GM18909 (cell line): ENCODE data around the gene MYCBP2.

Source experiments
- ATAC-seq: cut with Tn5 transposase; IDR thresholded peaks from one replicate; pipeline ENCODE4 v1.9.1; 2021; ENCODE audit warnings: mild to moderate bottlenecking; ENCODE audit not compliant: unreplicated experiment, poor library complexity

The MYCBP2 gene

DNA sequence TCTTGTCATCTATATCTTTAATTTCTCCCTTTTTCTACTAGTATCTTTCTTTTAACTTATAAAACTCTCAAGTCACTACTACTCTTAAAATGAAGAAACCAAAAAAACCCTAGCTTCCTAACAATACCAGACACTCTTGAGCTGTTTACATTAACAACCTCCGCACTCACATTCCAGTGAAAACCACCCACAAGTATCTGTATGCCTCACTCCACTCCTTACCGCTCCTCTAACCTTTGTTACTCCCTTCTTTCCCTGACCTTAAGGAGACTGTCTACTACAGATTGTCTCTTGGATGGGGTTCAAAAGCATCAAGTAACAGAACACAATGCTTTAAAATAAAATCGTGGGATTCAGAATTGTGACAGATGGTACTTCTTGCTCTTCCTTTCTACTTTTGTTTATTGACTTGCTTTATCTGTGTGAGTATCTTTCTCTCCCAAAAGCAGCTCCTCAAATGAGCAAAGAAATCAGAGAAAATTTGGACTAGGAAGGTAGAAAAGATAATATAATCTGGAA lies 189.9 kb downstream of the MYCBP2 start:
- no peak for ATAC-seq

DNA sequence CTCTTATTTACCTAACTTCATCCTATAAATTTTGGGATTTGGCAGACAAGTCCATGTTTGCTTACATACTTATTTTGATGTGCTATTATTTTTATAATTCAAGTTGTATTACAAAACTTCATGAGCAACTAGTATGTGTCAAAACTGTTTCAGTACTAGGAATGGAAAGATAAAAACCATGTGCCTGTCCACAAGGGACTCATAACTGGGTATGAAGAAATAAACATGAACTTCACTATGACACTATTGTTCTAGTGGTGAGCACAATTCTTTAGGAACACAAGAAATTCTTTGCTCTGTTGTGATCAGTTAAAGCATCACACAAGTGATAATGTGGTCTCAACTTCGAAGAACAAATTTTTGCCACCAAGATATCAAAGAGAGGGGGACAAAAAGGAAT lies 202.5 kb downstream of the MYCBP2 start:
- ATAC-seq: no peak

DNA sequence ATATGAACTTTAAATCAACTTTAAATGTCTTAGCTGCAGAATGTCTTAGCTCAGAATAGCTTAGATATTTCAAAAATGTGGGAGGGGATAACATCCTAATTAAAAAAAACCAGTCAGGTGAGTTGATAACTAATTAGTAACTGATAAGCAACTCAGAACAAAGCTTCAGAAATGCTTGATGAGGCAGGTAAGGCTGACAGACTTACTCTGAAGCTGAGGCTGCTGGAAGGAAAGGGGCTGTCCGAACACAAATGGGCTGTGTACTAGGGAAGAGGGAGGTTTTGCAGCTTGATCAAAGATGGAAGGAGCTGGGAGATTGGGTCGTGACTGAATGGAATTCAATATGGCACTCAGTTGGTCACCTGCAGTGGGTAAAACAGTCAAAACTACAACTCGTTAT lies 208.8 kb downstream of the MYCBP2 start:
- ATAC-seq: no peak

- ATAC-seq: no peak
These were observed 212.6 kb downstream of the MYCBP2 start for GRCh38 chr13:77114271-77114670.

DNA sequence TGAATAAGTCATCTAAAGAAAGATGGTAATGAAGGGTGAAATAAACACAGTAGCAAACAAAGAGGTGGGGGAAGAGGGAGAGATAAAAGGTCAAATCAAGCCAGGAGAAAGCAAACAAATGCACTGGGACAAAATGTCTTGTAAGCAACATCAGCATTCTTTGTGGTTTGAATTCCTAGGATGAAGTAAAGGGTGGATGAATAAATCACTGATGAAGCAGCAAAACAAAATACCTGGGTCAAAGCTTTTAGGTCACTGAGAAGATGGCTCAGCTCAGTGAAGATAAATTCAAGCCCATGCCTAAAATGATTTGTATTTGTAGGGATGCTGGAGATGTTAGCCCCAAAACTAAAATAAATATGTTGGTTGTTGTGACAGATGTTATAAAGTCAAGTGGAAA lies 213.4 kb downstream of the MYCBP2 start:
- ATAC-seq: no peak

DNA sequence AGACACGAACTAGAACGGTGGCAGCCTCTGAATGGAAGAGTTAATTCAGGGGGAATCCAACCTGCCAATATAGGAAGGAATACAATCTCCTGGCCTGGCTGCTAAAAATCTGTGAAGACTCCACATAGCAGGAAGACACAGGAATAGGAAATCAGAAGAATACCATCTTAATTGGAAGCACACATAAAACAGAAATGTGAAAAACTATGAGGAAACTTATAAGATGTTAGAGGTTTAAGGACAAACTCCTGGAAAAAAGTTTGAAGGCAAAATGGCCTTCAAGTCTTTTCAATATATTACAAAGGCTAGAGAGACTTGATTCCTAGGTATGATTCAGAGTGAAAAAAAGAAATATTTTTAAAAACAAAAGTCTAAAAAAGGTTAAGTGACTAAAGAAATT lies 221.8 kb downstream of the MYCBP2 start:
- ATAC-seq: no peak

DNA sequence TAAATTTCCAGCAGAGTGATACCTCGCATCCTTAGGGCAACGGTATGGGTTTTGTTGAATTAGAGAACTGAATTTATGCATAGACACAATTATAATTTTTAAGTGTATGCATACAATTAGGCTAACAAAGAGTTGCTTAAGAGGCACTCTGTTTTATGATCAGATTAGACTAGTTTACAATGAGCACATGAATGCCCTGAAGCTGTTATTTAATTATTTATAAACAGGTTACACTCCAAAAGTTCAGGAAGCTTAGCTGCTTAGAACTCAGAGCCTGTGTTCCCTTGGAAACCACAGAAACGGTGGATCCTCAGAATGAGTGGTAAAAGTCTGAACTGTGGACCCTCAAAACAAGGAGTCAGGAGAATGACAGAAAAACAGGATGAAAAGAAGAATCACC lies 227.5 kb downstream of the MYCBP2 start:
- no peak for ATAC-seq

DNA sequence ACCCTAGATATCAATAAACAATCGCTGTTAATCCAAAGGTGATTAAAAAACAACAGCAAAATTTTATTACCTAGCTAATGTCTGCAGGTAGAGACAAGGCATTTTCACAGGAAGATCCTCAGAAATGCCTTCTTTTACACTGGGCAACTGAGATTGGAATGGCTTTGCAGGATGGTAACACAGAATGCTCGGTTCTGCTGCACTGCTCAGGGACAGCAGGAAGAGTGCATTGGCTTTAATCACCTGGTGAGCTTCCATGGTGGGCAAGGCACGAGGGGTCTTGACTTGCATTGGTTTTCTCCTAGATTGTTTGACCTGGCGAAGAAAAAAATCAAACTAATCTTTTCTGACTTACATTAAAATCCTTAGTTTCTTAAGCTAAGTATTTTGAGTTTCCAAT lies 231.6 kb downstream of the MYCBP2 start:
- ATAC-seq: no peak

DNA sequence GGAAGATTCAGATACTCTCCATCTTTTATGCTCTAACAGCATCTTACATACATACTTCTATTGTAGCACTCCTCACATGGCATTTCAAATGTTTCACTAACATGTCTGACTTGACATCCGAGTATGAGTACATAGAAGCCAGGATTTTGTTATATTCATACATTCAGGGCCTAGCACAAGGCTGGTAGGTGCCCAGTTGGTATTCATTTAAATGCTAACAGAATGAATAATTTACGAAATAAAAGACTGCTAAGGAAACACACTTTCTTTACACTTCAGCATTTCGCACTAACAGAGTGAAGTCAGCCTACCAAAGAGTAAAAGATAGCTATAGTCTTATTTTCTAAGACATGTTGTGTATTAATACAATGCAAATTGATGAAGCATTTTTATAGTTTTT lies 232.1 kb downstream of the MYCBP2 start:
- ATAC-seq: no peak

DNA sequence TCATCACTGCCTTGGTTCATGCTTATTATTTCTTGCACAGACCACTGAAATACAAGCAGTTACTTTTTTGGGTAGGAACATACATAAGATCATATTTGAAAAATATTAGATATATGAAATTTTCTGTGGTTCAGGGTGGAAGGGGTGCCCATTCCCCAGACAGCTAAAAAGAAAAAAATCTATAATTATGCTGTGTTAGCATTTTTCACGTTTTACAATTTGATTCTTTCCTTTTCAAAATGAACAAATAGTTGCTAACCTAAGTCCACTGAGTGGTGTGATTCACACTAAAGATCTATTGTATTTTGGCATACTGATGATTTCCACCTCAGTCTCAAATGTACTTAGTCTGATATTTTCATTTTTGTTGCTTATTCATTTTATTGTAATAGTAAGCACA lies 233.2 kb downstream of the MYCBP2 start:
- ATAC-seq: no peak

GRCh38 chr13:77084755-77085154 lies 242.1 kb downstream of the MYCBP2 start:
- no peak for ATAC-seq

DNA sequence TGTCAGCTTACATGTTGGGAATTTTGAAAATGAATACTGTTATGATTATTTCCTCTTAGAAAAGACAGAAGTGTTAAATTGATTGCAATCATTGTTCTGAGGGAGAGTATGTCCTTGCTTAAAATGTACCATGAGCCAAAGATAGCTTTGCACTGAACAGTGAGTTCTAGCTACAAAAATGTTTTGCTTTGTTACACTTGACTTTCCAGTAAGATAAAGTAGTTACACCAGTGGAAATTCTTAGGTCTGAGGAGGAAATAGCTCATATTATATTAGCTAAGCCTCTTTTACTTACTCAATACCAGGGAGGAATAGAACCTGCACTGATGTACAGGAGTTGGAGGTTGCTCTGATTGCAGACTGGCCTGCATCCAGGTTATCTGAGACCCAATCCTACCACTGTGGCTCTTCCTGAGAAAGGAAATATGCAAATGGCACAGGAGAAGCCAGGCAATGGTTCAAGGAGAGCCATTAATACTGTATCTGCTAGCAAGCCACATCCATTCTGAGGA lies 246.9 kb downstream of the MYCBP2 start:
- ATAC-seq: no peak

GRCh38 chr13:77067519-77067918 lies 259.4 kb downstream of the MYCBP2 start:
- ATAC-seq: no peak

GRCh38 chr13:77065461-77066147 lies 261.3 kb downstream of the MYCBP2 start:
- no peak for ATAC-seq

GRCh38 chr13:77062097-77062496 lies 264.8 kb downstream of the MYCBP2 start:
- ATAC-seq: no peak

DNA sequence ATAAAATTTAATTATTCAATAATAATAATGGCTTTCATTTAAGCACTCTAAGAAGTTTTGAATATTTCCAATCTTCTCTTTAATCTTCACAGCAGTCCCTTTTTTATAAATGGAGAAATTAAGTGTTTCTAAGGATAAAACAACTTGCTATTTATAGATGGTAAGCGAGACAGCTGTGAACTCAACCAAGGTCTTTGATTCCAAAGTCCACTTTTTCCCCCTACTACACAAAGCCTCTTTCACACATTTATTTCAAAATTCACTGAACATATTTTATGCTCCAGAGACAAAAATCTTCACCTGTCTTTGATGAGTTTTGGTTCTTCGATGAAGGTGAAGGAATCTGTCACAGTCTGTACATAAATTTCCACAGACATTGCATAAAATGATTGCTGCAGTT lies 265.5 kb downstream of the MYCBP2 start:
- ATAC-seq: no peak

DNA sequence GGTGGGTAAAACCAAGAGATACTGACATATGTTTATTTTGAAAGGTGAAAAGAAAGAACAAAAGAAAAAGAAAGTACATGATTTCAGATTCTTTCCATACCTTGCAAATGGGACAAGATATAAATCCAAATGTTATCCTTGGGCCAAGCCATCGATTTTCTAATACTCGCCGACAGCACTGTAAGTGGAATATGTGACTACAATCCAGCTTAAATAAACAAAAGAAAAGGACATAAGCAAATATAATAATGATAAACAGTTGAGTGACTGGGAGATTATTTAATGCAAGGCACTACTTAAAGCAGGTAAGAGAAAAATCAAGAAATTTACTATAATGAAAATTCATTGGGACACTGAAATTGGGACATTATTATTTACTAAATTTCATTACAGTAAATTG lies 270.0 kb downstream of the MYCBP2 start:
- no peak for ATAC-seq

DNA sequence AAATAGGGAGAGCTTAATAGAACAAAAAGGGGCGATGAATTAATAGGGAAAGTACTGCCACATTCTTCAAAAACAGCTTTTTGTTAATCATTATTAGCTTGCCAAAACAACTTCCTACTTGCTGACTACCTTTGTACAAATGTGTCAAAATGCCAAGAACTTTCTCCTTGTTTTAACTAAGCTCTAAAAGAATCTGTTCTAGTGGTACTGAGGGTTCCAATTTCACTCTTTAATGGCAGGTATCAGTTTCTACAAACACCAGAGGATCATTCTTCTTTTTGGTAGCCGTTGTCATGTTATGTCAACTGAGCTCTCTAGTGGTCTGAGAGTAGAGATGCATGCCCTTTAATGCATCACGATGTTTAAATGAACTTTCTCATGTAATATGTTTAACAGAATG lies 270.5 kb downstream of the MYCBP2 start:
- no peak for ATAC-seq

- ATAC-seq: no peak
These were observed 271.7 kb downstream of the MYCBP2 start for GRCh38 chr13:77055158-77055557.

DNA sequence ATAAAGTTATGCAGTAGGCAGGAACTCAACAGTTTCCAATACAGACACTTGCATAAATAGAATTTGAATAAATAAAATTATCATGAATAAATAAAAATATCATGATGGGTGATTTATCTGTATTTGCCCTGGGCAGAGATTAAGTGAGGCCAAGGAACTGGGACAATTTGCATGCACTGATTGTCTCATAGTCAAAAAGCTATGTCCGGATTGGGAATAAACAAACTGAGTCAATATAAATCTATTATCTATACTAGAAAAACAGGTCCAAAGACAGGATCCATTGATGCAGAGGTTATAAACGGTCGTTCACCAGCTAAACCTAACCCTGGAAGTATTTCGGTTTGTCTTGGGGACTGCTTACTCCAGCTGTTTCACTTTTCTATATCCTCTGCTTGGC lies 273.7 kb downstream of the MYCBP2 start:
- ATAC-seq: no peak

DNA sequence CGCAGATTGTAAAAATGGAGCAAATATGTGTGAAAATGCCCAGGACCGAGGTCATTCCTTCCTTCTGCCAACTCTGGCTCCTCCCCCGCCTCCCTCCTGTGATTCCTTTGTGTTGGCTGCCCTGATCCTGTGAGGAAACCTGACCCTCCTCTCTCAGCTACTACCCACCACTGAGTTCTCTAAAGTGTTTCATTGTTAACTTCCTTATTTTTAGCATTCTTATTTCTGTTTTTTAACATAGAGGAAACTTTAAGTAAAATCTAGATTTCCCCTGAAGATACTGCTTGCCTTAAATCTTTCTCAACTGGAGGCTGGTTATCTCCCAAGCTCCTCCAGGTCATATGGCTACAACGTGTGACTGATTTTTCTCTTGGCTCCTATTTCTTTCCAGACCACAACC lies 278.2 kb downstream of the MYCBP2 start:
- no peak for ATAC-seq

DNA sequence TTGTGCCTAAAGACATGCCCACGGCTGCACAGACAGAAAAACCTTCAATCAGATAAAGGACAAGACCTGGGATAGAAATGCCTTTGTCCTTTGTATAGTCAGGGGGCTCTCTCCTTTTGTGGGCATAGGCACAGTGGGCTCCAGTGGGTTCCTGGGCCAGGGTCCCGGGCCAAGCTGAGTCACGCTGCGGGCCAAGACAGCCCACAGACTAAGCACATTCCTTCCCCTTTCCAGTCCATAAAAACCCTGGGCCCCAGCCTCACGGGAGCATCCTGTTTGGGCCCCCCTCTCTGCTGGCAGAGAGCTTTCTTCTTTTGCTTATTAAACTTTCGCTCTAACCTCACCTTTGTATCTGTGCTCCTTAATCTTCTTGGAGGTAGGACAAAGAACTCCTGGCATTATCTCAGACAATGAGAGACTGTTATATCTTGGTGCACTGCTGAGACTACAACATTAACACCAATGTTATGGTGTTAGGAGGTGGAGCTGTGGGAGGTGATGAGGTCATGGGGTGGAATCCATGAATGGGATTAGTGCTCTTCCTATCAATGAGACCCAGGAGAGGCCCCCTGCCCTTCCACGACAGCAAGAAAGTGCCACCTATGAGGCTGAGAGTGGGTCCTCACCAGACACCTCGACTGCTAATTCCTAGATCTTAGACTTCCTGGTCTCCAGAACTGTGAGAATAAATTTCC lies 279.1 kb downstream of the MYCBP2 start:
- no peak for ATAC-seq
